SH-SY5Y (cell line): ENCODE measurements around the gene MAMDC2.

ENCODE experiments used
- GATA2 ChIP-seq: IDR thresholded peaks from 2 replicates; pipeline ENCODE4 v1.6.1; 2011; ENCODE audit warnings: mild to moderate bottlenecking, low read depth, low read length
- GATA3 ChIP-seq: IDR thresholded peaks from 2 replicates; pipeline ENCODE4 v1.6.1; 2011; ENCODE audit warnings: low read depth, mild to moderate bottlenecking, low read length, moderate library complexity

The MAMDC2 gene

GRCh38 chr9:70066418-70066817 lies 22.8 kb downstream of the MAMDC2 start:
- TF ChIP-seq GATA3 (no peak), GATA2 (no peak)

GRCh38 chr9:70066874-70067273 lies 23.2 kb downstream of the MAMDC2 start:
- TF ChIP-seq GATA2 (no peak), GATA3 (no peak)

DNA sequence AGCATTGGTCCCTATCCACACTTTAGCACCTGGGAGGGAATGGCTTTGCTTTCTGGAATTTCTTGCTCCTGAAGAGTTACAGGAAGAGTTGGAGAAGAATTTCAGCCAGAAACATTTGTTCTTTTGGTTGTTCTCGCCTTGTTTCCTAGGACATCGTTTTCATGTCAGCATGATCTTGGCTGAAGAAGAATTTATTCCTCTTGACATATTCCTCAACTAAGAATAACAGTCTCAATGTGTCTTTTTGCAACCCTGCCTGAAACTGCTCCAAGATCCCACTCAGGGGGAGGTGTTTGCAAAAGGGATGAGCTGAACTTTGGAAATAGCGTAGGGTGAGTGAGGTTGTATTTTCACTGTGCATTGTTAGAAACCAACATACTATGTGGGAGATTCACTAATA lies 26.1 kb downstream of the MAMDC2 start:
- TF ChIP-seq GATA3 (no peak), GATA2 (no peak)

- TF ChIP-seq GATA2 (no peak), GATA3 (no peak)
Observed at GRCh38 chr9:70073193-70073592, 29.5 kb downstream of the MAMDC2 start.

DNA sequence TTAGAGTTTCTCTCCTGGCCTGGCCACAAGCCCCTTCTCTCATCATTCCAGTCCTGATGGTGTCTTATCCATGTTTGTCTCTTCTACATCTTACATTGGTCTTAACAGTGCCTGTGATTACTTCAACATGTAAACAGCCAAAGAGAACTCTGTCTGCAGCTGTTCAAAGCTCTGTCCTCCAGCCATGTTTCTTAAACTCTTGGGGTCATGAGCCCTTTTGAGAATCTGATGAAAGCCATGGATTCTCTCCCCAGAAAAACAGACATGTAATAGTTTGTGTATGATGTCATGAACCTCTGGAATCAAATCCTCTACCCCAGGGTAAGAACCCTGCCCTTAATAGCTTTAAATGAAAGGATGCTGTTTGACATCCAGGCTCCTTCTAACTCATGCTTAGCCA lies 30.1 kb downstream of the MAMDC2 start:
- TF ChIP-seq GATA3 (no peak), GATA2 (no peak)

- no peak for TF ChIP-seq GATA3
- no peak for TF ChIP-seq GATA2
Observed at GRCh38 chr9:70076678-70077077, 33.0 kb downstream of the MAMDC2 start.

DNA sequence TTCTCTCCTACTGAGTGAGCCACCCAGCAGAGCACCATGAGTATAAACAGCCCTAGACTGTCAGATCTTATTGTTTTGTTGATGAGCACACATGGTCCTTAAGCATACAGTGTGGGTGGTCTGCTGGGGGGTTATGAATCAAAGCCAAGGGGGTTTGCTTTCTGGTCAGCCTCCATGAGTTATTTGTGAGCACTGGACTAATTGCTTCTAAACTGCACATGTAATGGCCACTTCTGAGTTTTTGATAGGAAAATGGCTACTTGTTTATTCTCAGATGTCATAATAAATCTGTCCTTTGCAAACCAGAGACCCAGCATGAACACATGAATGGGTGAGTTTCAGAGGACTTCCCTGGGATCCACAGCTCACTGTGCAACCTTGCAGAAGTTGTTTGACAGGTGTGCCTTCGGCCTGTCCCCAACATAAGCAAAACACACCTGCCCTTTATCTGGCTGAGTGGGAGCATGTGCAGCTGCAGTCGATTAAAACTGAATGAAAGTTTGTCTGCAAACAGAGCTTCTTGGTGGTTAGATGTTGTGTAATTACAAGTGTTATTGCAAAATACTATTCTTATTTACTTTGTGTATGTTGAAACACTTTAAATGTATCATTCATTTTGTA lies 35.9 kb downstream of the MAMDC2 start:
- TF ChIP-seq GATA2 (no peak), GATA3 (no peak)

DNA sequence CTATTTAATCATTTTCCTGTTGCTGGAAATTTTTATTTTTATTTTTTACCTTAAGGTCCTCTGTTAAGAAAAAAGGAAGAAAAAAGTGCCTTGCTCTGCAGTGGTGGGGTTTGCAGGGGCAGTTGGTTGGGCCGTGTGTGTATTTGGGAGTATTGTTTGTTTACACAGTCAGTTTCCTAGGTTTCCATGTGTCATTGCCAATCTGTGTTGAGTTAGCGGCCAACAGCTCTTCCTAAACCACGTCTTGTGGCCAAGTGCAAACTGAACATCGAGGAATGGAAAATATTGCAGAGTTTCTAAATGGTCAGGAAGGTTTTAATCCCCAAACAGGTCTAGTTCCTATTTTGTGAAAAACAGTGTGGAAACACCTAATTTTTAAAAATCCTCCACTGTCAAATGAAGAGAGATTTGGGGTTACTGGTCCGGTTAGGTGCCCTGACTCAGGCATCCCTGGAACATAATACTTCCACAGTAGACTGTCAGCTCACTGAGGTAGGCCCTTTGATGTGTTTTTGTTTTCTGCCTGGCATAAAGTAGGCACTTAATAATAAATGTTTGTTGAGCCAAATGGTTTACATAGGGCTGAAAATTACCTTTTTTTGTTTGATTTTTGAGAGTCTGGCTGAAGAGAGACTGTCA lies 37.0 kb downstream of the MAMDC2 start:
- TF ChIP-seq GATA2 (no peak), GATA3 (no peak)

- TF ChIP-seq GATA3 (no peak), GATA2 (no peak)
Observed at GRCh38 chr9:70081120-70081495, 37.5 kb downstream of the MAMDC2 start.

DNA sequence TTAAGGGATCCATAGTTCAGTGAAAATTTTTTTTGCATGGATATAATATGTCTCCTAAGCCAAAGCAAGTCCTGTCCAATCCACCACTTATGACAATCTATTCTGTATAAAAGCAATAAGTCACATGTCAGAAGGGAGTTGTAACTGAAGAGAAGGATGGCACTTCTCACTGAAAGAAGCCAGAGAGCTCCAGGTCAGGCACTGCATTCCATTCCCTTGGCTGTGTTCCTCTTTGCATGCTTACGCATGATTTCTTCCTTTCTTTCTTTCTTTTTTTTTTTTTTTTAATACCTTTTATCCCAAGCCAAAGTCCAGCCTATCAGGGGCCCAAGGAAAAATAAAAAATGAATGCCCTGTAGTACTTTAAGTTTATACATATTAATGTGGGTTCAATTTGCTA lies 39.8 kb downstream of the MAMDC2 start:
- TF ChIP-seq GATA2 (no peak), GATA3 (no peak)

DNA sequence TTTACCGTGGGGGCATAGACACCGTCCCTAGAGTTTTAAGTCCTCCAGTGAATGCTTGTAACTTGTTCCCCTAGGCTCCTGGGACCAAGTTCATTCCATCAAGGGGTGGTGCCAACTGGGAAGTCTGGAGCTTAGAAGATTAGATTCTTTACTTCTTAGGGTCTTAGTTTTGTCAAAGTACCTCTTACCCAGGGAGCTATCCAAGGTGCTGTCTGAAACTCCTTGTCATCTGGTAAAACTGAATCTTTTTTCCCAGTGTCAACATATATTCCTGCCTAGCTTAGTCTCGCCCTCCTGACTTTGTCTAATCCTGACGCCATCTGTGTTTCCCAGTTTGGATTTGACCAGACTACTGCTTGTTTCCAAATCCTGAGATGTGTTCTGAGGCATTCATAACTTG lies 41.6 kb downstream of the MAMDC2 start:
- TF ChIP-seq GATA2 (no peak), GATA3 (no peak)

- TF ChIP-seq GATA3 (no peak), GATA2 (no peak)
Observed at GRCh38 chr9:70091103-70091502, 47.5 kb downstream of the MAMDC2 start.

GRCh38 chr9:70091572-70091971 lies 47.9 kb downstream of the MAMDC2 start:
- TF ChIP-seq GATA3 (no peak), GATA2 (no peak)

GRCh38 chr9:70092190-70092589 lies 48.5 kb downstream of the MAMDC2 start:
- no peak for TF ChIP-seq GATA2
- no peak for TF ChIP-seq GATA3

GRCh38 chr9:70093095-70093494 lies 49.4 kb downstream of the MAMDC2 start:
- no peak for TF ChIP-seq GATA2
- TF ChIP-seq GATA3, result no peak

- TF ChIP-seq GATA3 (no peak), GATA2 (no peak)
Observed at GRCh38 chr9:70093944-70094343, 50.3 kb downstream of the MAMDC2 start.

GRCh38 chr9:70094747-70095146 lies 51.1 kb downstream of the MAMDC2 start:
- TF ChIP-seq GATA2 (no peak), GATA3 (no peak)
